ENCODE results near the gene TLCD1. TPM values are rescaled to one million over a fixed set of nuclear protein-coding genes. Genes with fewer than 3 reads are reported as not detected.
A peak's percentile ranks its signal among the peaks of the same experiment; 100 is the strongest.

TLCD1 gene
- total RNA-seq, 1 donor from 2014 or later = 3.8 TPM

GRCh38 chr17:28746611-28747050, 20.6 kb upstream of the TLCD1 start:
- TF ChIP-seq CTCF (IDR thresholded peaks at IDR 0.05) = no peak
- H3K27me3 Mint-ChIP-seq (ENCODE audit: unreplicated experiment) = no peaks in the 10 kb centered on the region
- peaks cover 9% of the 10 kb centered on the region for H3K36me3 Mint-ChIP-seq (ENCODE audit: unreplicated experiment)
- no peaks in the 10 kb centered on the region for H3K9me3 Mint-ChIP-seq (ENCODE audit: unreplicated experiment)
- H3K4me3 Mint-ChIP-seq (ENCODE audit: unreplicated experiment) = peak overlapping the region; percentile 89
- DNase-seq (ENCODE audit: extremely low spot score, unreplicated experiment) = no peak
- H3K27ac Mint-ChIP-seq (ENCODE audit: unreplicated experiment) = peak overlapping the region; percentile 89
- H3K4me1 Mint-ChIP-seq (ENCODE audit: unreplicated experiment) = peaks cover 37% of the 10 kb centered on the region

- Mint-ChIP-seq H3K27me3 (ENCODE audit: unreplicated experiment) (no peaks in the 10 kb centered on the region), H3K27ac (ENCODE audit: unreplicated experiment) (peak overlapping the region; percentile 89), H3K36me3 (ENCODE audit: unreplicated experiment) (peaks cover 9% of the 10 kb centered on the region), H3K4me3 (ENCODE audit: unreplicated experiment) (peak overlapping the region; percentile 89), H3K9me3 (ENCODE audit: unreplicated experiment) (no peaks in the 10 kb centered on the region), H3K4me1 (ENCODE audit: unreplicated experiment) (peaks cover 39% of the 10 kb centered on the region)
- DNase-seq (ENCODE audit: extremely low spot score, unreplicated experiment) = no peak
- no peak for TF ChIP-seq CTCF (IDR thresholded peaks at IDR 0.05)
Measured at GRCh38 chr17:28745786-28746411, 19.9 kb upstream of the TLCD1 start.

- Mint-ChIP-seq H3K4me3 (ENCODE audit: unreplicated experiment) (peak overlapping the region; percentile 89), H3K36me3 (ENCODE audit: unreplicated experiment) (peaks cover 9% of the 10 kb centered on the region), H3K27ac (ENCODE audit: unreplicated experiment) (peak overlapping the region; percentile 89), H3K4me1 (ENCODE audit: unreplicated experiment) (peaks cover 39% of the 10 kb centered on the region), H3K9me3 (ENCODE audit: unreplicated experiment) (no peaks in the 10 kb centered on the region), H3K27me3 (ENCODE audit: unreplicated experiment) (no peaks in the 10 kb centered on the region)
- TF ChIP-seq CTCF (IDR thresholded peaks at IDR 0.05) = no peak
- peak; percentile 86 for DNase-seq (ENCODE audit: extremely low spot score, unreplicated experiment)
Measured at GRCh38 chr17:28744972-28745785, 19.1 kb upstream of the TLCD1 start.

- H3K9me3 Mint-ChIP-seq (ENCODE audit: unreplicated experiment) = no peaks in the 10 kb centered on the region
- DNase-seq (ENCODE audit: extremely low spot score, unreplicated experiment) = peak; percentile 86
- peak overlapping the region; percentile 89 for H3K4me3 Mint-ChIP-seq (ENCODE audit: unreplicated experiment)
- H3K36me3 Mint-ChIP-seq (ENCODE audit: unreplicated experiment) = peaks cover 9% of the 10 kb centered on the region
- H3K27ac Mint-ChIP-seq (ENCODE audit: unreplicated experiment) = peak overlapping the region; percentile 89
- H3K4me1 Mint-ChIP-seq (ENCODE audit: unreplicated experiment) = peaks cover 39% of the 10 kb centered on the region
- H3K27me3 Mint-ChIP-seq (ENCODE audit: unreplicated experiment) = no peaks in the 10 kb centered on the region
- no peak for TF ChIP-seq CTCF (IDR thresholded peaks at IDR 0.05)
Measured at GRCh38 chr17:28744104-28744971, 18.3 kb upstream of the TLCD1 start.
